HG03521 (cell line): Measurements from ENCODE around the gene MSI2.

Experiments used
- ATAC-seq: cut with Tn5 transposase; IDR thresholded peaks from one replicate; pipeline ENCODE4 v1.9.1; 2021; ENCODE audit warnings: mild to moderate bottlenecking, moderate library complexity; ENCODE audit not compliant: unreplicated experiment

Gene MSI2

DNA sequence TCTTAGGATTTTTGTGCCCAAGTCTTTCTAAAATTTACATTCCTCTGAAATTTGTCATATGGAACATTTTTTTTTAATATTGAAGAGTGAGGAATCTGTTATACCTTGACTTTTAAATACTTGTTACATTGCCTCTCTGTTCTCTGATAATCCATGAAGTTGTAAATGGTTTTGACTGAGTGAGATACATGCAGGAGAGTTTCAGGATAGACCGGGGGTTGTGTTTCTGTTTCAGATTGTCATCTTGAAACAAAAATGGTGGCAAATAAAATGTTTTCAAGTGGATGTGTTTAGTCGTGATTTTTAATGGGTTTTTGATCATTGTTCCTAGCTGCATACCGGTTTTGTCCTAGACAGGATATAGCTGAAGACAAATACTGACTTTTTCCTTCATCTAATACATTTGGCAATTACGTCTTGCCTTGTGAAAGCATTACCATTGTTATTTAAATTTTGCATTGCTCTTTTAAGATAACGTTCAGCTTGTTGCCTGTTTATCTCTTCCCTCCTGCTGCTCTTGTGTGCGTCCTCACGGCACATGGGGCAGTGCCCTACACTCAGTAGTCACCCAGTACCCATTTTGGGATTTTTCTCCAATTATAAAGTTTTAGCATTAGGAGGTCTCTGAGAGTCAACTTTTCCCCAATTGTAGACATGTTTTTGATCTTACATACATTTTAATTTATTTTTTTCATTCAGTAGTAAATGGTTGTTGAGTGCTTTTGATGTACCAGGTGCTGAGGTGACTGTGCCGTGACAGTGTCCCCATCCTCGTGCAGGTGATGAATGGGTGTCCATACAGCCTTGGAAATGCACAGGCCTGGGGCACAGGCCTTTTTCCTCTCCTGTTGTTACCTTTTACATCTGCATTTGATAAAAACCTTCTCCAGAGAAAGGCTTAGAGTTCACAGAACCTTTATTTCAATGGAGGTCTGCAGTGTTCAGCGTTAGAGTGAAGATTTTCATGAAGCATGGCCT, 169.9 kb downstream of the MSI2 start:
- no peak for ATAC-seq

DNA sequence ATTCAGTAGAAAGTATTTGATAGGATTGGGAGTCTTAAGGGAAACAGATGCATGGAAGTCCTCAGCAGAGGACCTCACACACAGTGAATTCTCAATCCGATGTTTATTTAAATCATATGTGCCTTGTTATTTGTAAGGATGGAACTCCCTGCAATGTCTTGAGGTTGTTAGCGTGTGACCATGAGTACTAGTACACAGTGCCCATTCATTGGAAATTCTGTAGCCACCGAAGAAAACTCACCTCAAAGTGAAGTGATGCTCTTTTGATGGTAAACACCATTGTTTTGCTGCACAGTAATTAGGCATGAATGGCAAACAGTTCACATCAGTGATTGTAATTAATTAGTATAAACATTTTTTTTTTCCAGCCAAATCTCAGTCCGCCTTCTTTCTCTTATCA, 173.6 kb downstream of the MSI2 start:
- ATAC-seq, result no peak

DNA sequence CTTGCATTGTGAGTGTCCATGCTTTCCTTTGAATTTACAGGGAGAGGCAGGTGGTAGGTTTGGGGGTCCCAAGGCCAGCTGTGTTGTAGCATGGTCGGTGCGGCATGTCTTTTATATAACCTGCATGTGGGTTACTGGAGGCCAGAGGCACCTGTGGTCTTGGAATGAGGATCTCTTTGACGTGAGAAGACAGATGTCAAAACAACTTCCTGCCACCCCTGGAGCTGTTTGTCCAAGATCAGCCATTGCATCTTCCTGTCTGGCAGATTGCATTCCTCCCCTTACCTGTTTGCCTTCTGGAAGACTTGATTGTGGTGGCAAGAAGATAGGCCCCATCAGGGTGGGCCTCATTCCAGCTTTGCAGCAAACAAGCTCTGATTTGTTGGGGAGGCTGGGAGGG, 175.1 kb downstream of the MSI2 start:
- ATAC-seq, result no peak

DNA sequence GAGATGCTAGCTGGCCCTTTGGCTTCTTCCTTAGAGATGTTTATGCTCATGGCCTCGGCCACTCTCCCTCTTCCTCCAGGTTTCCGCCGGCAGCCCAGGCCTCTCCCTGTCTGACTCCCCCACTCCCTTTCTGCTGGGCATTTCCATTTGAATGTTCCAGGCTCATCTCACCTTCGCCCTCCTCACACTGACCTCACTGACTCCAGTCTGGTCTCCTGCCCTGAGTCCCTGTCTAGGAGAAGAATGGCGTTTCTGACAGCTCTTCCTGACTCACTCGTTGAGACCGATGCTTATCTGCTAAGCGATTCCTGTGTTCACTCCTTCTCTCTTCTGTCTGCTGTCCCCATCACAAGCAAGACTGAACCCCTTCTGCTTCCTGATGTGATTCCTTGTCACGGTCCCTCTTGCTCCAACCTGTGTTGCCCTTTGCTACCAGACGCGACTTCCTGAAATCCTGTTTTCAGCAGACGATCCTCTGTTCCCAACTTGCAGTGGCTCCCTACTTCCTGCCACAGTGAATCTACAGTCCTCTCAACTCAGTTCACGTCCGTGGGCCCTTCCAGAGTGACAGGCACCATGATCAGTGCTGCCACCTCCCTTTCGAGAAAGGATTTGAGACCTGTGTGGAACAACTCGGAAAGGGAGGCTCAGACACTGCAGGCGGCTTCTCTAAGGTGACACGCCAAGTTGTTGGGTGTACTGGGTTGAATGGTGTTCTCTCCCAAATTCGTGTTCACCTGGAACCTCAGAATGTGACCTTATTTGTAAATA, 176.4 kb downstream of the MSI2 start:
- no peak for ATAC-seq

DNA sequence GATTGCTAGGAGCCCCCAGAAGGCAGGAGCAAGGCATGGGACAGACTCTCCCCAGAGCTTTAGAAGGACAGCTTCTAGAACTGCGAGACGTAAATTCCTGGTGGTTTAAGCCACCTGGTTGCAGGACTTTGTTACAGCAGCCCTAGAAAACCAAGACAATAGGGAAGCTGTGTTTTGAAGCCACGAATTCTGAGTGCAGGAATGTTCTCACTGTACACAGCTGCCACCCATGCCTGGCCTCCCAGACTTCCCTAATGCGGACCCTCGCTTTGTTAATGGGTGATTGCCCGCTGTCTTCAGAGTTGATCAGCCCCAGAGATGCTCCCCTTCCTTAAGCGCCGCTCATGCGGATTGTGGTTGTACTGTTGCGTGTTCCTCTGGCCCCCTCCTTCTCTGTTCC, 177.1 kb downstream of the MSI2 start:
- no peak for ATAC-seq

DNA sequence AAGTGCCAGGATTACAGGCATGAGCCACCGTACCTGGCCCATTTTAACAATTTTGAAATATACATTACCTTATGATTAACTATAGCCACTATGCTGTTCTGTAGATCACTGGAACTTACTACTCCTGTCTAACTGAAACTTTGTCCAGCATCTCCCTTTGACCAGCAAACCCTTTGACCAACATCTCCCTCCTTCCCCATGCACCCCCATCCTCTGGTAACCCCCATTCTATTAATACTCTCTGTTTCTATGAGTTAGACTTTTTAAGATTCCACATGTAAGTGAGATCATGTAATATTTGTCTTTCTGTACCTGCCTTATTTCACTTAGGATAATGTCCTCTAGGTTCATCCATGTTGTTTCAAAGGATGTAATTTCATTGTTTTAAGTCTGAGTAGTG, 178.0 kb downstream of the MSI2 start:
- no peak for ATAC-seq

DNA sequence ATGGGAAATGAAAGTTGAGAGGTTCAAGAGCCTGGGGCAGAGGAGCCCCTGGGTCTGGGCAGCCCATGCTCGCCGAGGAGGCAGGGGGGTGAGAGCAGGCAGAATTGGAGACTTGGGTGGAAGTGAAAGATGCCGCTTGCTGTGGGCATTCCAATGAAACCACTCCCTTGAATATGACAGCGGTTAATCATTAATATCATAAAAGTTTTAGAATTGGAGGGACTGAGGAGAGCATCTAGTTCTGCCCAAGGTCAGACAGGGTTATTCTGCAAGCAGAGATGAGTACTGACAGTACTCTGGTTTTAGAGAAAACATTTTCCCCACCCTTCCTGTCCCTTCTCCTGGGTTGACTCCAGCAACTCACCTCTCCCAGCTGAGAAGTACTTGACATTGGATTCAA, 180.2 kb downstream of the MSI2 start:
- no peak for ATAC-seq

DNA sequence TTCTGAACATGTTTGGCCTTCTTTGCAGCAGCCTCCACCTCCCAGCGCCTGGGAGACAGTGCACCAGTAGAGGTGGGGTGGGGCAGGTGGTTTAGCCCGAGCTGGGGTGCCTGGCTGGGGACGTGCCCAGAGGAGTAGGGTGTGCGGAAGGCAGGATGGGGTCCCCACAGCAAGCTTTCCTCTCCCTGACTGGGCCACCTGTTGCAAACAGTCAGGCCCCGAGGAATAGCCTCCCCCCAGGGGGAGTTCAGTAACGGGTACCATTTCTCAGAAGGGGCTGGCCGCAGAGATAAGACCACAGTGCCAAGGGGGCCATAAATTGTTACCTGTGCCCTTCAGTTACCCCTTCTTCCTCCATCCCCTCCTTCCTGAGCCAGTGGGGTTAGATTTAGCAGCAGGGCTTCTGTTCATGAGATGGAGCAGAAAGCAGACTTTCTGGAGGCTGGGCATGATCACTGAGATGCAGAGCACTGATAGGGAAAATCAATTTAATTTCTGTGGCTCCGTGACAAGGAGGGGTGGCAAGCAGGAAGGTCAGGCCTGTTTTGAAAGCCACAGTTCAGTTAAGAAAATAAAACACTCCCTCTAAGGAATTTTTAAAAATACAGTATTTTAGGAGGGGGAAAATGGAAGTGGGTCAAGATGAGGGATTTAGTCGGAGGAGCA, 181.9 kb downstream of the MSI2 start:
- no peak for ATAC-seq

DNA sequence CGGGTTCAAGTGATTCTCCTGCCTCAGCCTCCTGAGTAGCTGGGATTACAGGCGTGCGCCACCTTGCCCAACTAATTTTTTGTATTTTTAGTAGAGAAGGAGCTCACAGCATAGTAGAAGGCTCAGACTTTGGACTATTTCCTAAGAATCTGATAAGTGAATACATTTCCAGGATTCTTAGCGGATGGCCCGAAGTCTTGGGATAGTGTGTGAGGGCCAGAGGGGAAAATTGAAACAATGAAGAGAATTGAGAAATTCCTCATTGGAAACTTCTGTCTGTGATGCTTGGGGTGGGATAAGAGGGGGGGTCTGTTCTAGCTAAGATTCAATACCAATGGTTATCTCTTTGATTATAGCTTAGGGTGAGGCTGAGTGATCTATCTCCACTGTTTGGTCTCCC, 183.3 kb downstream of the MSI2 start:
- no peak for ATAC-seq

DNA sequence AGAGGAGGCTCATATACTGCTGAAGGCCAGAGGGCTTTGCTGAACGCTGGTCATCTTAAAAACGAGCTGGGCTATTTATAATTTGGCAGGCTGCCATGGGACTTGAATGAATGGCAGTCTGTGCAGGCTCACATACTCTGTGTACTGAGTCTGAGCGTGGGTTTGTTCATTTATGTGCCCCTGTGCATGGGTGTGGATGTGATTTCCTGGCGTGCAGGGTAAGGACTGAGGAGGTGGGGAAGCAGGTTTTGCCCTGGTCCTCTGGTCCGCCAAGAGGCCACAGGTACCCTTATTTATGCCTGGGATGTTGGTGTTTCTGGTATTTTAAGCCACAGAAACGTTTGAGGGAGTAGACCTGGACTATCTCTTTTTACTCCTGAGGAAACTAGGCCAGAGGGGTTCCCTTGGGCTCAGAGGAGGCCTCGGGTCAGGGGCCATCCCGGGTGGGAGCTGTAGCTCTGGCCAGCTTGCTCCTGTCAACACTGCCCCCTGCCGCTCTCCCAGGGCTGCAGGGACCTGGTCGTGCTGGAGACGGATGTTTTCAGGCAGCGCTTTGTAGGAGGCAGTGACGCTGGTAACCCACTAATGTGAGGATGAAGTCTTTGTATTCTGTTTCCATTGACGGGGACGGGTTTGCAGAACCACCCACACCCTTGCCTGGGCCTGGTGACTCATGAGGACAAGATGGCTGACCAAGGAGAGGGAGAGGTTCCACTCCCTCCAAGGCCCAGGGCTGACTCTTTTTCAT, 184.4 kb downstream of the MSI2 start:
- ATAC-seq, result no peak

DNA sequence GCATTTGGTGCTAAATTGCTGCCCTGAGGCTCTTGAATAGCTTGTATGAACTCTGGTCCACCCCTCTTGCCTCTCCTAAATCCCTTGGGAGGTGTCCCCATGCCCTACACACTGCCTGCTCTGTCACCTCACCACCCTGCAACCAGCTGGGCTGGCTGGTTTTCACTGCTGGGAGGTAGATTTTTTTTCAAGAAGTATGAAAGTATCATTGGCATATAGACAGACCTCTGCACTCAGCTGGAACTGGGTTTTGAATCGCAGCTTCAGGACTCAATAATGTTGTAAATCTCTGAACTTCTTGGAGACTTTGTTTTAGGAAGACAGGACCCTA, 184.9 kb downstream of the MSI2 start:
- no peak for ATAC-seq

DNA sequence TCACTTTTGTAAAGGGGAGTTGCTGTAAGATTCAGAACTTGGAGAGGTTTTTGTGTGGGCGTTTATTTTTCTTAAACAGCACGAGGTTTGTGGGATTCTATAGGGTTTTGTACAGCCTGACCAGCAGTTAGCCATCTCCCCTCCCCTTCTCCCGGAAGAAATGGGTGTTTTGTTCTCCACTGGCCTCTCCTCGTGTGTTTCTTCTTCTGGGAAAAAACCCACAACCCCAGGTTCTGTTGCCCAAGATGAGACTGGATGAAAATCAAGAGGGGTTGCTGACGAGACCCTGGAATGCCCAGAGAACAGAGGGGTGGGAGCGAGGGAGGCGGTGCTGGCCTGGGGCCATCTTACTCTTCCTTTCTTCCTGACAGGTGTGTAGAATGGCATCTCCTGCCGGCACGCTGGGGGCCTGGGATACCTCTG, 186.1 kb downstream of the MSI2 start:
- ATAC-seq, result no peak

DNA sequence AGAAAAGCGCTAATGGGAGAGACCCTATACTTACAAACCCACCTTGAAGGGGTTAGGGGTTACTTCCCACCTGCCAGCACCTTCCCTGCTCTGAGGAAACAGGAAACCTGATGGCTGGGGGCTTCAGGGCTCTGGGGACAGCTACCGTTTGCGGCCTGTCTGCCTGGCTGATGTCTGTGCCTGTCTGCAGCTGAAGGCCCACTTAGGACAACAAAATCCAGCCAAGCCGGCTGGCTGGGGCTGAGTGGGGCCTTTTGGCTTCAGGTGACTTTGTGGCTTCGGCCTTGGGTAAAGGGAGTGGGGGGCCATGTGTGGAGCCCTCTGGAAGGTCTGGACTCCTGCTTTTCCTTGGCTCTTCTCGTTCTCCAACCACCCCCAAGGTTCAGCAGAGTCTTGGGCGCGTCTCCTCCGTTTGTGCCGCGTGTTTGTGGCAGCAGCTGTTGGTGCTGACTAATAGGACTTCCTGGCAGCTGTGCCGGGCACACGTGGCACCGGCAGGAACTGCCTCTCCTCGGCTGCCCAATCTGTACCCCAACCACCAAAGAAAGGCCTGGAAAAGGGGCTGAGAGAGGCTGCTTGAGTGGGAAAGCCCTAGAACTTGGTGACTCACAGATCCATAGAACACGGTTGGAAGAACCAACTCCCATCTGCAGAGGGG, 186.7 kb downstream of the MSI2 start:
- no peak for ATAC-seq

DNA sequence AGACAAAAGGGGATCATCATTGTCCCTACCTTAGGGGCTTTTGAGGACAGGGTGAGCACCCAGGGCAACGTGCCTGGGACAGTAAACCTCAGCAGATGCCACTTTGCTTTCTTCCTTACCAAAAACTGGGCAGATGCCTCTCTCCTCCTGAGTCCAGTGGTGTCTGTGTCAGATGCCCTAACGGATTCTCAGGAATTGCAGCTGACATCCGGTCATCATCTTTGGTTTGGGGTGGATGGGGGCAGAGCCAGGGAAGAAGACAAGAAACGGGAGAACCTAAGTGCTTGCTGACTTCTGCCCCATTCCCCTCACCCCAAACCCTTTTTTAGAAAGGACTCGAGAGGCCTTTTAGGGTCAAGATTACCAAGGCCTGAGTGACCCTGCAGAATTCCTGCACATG, 187.5 kb downstream of the MSI2 start:
- no peak for ATAC-seq

DNA sequence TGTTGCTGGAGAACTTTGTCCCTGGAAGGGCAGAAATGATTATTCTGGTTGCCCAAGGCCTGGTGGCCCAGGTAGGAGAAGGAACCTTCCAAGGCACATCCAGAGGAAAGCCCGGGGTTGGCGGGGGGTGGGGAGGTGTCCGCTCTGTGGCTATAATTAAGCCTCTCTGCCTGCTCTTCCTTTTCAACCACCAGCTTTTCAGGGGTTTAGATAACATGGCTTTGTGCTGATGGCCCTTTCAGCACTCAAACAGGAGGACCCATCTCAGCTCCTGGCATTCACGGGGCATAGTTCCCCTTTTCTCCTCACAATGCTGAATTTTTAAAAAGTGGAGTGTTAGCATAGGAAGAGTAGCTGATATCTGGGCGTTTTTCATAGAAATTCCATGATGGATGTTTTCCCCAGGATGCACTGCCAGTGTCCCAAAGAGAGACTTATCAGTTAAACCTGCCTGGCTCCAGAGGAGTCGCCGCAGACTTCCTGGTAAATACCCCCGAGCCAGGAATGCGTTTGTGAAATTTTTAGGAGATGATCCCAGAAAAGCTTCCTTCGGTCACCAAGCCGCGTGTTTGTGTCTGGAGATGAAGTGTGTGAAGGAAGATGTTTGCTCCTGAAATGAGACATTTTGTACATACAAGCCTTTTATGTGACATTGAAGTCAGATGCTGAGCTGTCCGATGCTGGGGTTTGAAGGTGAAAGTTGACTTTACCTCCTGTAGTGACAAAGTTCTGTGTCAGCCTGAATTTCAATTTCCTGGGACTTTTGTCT, 188.5 kb downstream of the MSI2 start:
- ATAC-seq, result no peak

DNA sequence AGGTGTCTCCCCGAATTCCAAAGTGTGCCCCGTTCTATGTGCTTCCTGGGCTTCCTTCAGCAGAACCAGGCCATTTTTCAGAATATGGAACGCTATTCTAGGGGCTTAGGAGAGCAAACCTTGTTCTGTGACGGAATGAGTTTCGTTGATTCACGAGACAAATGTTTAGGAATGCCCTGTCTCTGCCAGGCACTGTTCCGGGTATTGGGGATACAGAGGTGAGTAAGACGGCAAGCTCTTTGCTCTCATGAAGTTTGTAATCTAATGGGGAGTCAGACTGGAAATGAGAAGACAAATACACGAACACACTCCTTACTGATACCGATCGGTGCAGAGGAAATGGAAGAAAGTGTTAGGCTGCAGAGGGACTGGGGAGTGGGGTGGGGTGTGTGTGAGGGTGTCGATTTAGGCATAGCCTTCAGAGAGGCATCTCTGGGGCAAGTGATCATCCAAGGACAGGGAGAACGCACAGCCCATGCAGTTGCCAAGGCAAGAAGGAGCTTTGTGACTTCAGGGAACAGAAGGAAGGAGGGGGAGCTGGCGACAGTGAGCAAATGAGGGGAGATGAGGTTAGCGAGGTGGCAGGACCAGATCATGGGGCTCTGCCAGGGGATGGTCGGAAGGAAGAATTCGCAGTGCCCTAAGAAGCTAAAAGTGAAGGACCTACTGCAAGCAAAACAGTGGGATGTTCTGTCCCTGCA, 189.6 kb downstream of the MSI2 start:
- no peak for ATAC-seq

DNA sequence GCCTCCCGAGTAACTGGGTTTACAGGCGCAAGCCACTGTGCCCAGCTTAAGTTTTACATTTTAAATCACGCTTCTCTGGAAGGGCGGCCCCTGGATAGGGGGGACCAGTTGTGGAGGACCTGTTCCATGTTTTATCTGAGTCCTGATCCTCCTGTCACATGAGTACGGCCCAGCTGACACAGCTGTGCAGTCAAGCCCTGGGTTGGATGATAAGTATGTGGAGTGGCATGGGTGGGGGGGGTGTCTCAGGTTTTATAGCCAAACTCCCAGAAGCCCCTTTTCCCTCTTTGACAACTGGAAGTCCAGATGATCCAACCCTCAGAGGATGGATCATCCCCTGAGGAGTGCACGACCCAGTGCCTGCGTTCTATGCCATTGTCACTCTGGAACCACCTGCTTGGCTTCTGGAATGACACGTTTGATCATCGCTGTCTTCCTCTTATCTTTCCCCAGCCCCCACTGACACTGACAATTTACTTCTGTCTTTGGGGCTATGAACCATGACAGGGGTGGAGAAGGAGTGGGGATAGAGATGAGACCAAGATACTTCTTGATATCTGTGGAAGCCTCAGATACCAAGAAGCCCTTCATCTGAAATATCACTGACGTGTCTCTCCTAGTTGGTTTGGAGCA, 191.2 kb downstream of the MSI2 start:
- no peak for ATAC-seq

DNA sequence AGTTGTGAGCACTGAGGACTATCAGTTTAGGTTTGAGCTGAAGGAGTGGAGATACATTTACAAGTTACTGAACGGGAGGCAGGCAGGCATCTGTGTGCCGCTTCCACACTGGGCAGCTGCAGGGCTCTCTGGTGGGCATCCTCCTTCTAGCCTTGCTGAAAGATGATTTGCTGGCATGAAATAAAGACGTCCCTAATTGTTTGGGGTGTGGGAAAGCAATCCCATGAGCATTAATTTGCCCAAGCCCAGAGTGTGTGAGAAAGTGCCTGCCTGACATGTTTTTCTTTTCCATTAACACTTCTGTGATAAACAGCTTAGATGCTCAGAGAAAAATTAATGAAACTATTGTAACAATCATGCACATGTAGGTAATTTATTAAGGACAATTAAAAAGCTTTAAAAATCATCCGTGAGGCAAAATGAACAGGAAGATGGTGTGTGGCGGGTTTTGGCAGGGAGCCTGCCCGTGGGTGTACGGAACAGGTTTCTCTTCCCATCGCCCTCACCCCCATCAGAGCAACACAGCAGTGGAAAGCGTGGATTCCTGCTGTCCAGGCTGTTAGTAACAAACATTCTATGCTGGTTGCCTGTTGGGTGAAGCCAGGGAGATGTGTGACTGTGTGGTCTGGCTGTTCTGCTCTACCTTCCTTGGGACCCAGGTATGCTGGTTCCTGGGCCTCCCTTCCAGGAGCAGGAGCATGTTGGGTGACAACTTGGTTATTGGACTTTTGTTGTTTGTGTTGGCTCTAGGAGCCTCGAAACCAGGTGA, 191.9 kb downstream of the MSI2 start:
- ATAC-seq, result no peak
